NB4 (cell line): ENCODE data around the gene SFT2D3.

Source experiments
- DNase-seq: peaks from one replicate; pipeline ENCODE4 v3.0.0; 2010; ENCODE audit warnings: low read depth
- H3K4me3 ChIP-seq: one replicate; pipeline ENCODE4 v1.5.1; 2011; ENCODE audit warnings: mild to moderate bottlenecking, low read depth, low read length, moderate library complexity
- MYC ChIP-seq: IDR thresholded peaks from 2 replicates; pipeline ENCODE4 v1.6.1; 2011; ENCODE audit warnings: low read depth, low read length
- POLR2A ChIP-seq: IDR thresholded peaks from 2 replicates; pipeline ENCODE4 v1.6.1; 2011; ENCODE audit warnings: mild to moderate bottlenecking; ENCODE audit not compliant: insufficient read length; ENCODE audit errors: extremely low read depth
- TF ChIP-seq, protein P1 (sequence below): IDR thresholded peaks from 2 replicates; pipeline ENCODE4 v1.6.1; 2011; ENCODE audit warnings: low read depth, low read length
- TF ChIP-seq, protein P2 (sequence below): IDR thresholded peaks from one replicate; pipeline ENCODE4 v1.5.1; 2012; ENCODE audit warnings: low read depth, low read length

Gene SFT2D3

DNA sequence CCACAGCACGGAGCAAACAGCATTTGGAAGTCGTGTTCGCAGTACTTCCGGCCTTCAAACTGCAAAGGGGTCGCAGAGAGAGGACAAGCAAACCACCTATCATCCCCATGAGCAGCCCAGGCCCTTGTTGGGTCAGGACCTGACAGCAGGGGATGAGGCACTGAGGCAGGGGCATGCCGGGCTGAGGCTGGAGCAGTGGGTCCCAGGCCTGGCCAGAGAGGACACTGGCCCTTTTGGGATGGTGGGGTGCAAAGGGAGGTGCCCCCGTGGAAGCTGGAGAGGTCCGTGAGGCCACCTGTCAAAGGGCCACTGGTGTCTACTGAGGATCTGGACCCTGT, 46.5 kb upstream of the SFT2D3 start:
- TF ChIP-seq POLR2A (no peak), MYC (no peak)
- TF ChIP-seq, protein P1, sequence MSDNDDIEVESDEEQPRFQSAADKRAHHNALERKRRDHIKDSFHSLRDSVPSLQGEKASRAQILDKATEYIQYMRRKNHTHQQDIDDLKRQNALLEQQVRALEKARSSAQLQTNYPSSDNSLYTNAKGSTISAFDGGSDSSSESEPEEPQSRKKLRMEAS: no peak
- TF ChIP-seq, protein P2, sequence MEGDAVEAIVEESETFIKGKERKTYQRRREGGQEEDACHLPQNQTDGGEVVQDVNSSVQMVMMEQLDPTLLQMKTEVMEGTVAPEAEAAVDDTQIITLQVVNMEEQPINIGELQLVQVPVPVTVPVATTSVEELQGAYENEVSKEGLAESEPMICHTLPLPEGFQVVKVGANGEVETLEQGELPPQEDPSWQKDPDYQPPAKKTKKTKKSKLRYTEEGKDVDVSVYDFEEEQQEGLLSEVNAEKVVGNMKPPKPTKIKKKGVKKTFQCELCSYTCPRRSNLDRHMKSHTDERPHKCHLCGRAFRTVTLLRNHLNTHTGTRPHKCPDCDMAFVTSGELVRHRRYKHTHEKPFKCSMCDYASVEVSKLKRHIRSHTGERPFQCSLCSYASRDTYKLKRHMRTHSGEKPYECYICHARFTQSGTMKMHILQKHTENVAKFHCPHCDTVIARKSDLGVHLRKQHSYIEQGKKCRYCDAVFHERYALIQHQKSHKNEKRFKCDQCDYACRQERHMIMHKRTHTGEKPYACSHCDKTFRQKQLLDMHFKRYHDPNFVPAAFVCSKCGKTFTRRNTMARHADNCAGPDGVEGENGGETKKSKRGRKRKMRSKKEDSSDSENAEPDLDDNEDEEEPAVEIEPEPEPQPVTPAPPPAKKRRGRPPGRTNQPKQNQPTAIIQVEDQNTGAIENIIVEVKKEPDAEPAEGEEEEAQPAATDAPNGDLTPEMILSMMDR: no peak
- no peak overlapping the region for H3K4me3 ChIP-seq
- no peak for DNase-seq

DNA sequence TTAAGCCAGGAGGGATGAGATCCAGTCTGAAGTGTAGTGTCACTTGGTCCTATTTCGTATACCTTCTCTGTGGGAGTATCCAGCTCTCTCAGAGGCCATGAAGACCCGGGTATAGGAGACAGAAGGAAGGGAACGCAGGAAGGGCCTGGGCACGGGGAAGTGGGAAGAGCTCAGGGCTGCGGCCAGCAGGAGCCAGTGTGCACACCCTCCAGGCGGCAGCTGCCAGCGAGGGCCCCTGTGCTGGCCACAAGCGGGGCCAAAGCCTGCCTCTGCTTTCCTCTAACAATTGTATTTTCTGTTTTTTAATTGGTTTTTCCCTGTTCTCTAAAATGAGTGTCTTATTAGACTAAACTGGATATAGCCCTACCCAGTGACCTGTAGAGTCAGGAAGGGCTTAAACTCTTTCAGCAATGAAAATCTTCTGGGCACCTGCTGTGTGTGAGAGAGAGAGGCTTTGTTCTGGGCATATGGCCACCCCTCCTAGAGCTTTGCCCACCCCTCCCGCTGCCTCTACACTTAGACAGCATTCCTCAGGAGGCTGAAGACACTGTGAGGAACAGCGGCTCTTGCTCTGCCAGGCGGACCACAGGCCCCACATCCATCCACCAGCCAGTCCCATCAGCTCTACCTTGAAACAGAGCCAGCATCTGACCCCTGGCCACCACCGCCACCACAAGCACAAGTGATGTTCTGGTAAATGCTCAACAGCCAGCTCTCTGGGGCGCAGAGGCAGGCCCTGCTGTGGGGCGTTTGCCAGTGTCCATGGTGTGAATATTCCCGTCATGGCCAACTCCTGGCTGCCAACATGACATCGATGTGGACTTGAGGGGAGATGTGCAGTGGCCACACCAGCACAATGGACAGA, 45.9 kb upstream of the SFT2D3 start:
- H3K4me3 ChIP-seq: no peak overlapping the region
- DNase-seq: no peak
- TF ChIP-seq, protein P2: no peak
- TF ChIP-seq POLR2A: no peak
- TF ChIP-seq, protein P1: no peak
- no peak for TF ChIP-seq MYC

DNA sequence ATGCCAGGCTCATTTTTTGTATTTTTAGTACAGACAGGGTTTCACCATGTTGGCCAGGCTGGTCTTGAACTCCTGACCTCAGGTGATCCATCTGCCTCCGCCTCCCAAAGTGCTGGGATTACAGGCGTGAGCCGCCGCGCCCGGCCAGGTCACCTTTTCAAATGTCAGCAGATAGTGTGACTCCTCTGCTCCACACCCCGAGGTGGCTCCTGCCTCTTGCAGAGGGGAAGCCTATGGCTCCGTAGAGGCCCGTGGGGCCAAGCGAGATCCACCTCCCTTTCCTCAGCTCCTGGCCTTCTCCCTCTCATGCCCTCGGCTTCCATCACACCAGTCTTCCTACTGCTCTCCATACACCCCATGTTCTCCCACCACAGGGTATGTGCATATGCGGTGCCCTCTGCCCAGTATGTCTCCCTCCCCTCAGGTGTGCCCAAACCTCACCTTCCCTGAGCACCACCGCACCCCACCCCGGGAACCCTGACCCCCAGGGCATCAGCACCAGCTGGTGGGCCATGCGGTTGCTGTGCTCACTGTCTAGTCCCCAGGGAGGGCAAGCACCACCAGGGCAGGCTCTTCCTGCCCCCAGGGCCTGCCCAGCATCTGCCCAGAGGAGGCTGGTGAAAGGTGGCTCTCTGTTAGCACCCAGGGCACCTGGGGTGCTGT, 44.6 kb upstream of the SFT2D3 start:
- no peak for DNase-seq
- H3K4me3 ChIP-seq: no peak overlapping the region
- TF ChIP-seq, protein P2: no peak
- TF ChIP-seq, protein P1: no peak
- TF ChIP-seq POLR2A (no peak), MYC (no peak)

DNA sequence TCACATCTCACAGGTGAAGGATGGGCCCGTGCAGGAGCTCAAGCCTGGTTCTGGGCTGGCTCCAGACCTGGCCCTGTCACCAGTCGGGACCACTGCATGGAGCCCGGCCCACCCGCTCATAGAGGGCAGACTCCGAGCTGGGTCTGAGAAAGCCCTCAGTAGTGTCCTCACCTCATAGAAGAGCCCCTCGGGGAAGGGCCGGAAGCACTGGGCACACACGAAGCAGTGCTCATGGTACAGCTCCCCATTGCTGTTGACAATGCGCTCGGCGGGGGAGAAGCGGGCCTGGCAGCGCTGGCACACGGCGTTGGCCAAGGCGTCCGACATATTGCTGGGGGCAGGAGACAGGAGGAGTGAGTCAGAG, 44.1 kb upstream of the SFT2D3 start:
- H3K4me3 ChIP-seq: no peak overlapping the region
- no peak for DNase-seq
- TF ChIP-seq, protein P2: no peak
- TF ChIP-seq POLR2A: no peak
- no peak for TF ChIP-seq MYC
- TF ChIP-seq, protein P1: no peak

DNA sequence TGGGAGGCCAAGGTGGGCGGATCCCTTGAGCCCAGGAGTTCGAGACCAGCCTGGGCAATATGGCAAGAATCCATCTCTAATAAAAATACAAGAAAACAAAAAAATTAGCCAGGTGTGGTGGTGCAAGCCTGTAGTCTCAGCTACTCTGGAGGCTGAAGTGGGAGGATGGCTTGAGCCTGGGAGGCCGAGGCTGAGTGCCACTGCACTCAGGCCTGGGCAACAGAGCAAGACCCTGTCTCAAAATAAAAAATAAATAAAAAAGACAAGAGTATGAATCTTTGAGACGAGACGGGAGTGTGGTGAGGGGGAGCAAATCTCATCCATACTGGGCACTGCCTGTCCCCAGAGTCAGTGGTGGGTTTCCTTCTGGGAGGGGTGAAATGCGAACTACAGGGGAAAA, 43.2 kb upstream of the SFT2D3 start:
- TF ChIP-seq, protein P2: no peak
- TF ChIP-seq, protein P1: no peak
- no peak for TF ChIP-seq POLR2A
- no peak for TF ChIP-seq MYC
- H3K4me3 ChIP-seq: no peak overlapping the region
- DNase-seq: no peak
